GM19043 (cell line): ENCODE data around the gene PARD3.
A peak's percentile ranks its signal among the peaks of the same experiment; 100 is the strongest.
"Not testable (repeated sequence)": the region's sequence is repeated elsewhere in the genome, so short reads cannot be mapped to it uniquely, and the experiment has no call there.

Experiments
- ATAC-seq: cut with Tn5 transposase; IDR thresholded peaks from one replicate; pipeline ENCODE4 v1.9.1; 2021; ENCODE audit warnings: low read depth; ENCODE audit not compliant: unreplicated experiment

Gene PARD3

GRCh38 chr10:34658934-34659333 lies 156.2 kb downstream of the PARD3 start:
- no peak for ATAC-seq

GRCh38 chr10:34656661-34657060 lies 158.4 kb downstream of the PARD3 start:
- ATAC-seq = no peak

- ATAC-seq = no peak
These were observed 159.6 kb downstream of the PARD3 start for GRCh38 chr10:34655286-34656170.

GRCh38 chr10:34654211-34654610 lies 160.9 kb downstream of the PARD3 start:
- ATAC-seq = no peak

- ATAC-seq = no peak
These were observed 161.6 kb downstream of the PARD3 start for GRCh38 chr10:34653530-34653929.

GRCh38 chr10:34651416-34652195 lies 163.5 kb downstream of the PARD3 start:
- no peak for ATAC-seq

GRCh38 chr10:34650156-34650555 lies 164.9 kb downstream of the PARD3 start:
- ATAC-seq = no peak

- ATAC-seq = no peak
These were observed 165.7 kb downstream of the PARD3 start for GRCh38 chr10:34649385-34649784.

GRCh38 chr10:34648919-34649318 lies 166.2 kb downstream of the PARD3 start:
- no peak for ATAC-seq

GRCh38 chr10:34647875-34648865 lies 166.9 kb downstream of the PARD3 start:
- no peak for ATAC-seq

- no peak for ATAC-seq
These were observed 167.9 kb downstream of the PARD3 start for GRCh38 chr10:34647160-34647559.

- ATAC-seq = no peak
These were observed 168.8 kb downstream of the PARD3 start for GRCh38 chr10:34646331-34646730.

GRCh38 chr10:34644815-34645214 lies 170.3 kb downstream of the PARD3 start:
- ATAC-seq = not testable (repeated sequence)

- no peak for ATAC-seq
These were observed 170.9 kb downstream of the PARD3 start for GRCh38 chr10:34644224-34644623.

GRCh38 chr10:34643620-34644019 lies 171.5 kb downstream of the PARD3 start:
- no peak for ATAC-seq

- no peak for ATAC-seq
These were observed 173.1 kb downstream of the PARD3 start for GRCh38 chr10:34641913-34642558.

GRCh38 chr10:34641147-34641912 lies 173.8 kb downstream of the PARD3 start:
- ATAC-seq = no peak

GRCh38 chr10:34638406-34639054 lies 176.6 kb downstream of the PARD3 start:
- peak; percentile 37 for ATAC-seq

- peak; percentile 60 for ATAC-seq
These were observed 177.6 kb downstream of the PARD3 start for GRCh38 chr10:34637418-34637911.
